RWPE1 (cell line): ENCODE measurements around the gene CNGB1.
"Not testable (repeated sequence)": the region's sequence is repeated elsewhere in the genome, so short reads cannot be mapped to it uniquely, and the experiment has no call there.

Experiments
- CTCF ChIA-PET: fragments of 350-600 bp; sonication (Branson Sonifier 250); formaldehyde crosslinking; extraction: SDS; loops from one replicate; lab custom pipeline; 2021; lab: Yijun Ruan, JAX
- POLR2A ChIA-PET: fragments of 400-600 bp; formaldehyde crosslinking; extraction: SDS; loops from one replicate; lab custom pipeline; 2020; ENCODE audit warnings: antibody characterized with exemption; ENCODE audit not compliant: low non-redundant PET; lab: Yijun Ruan, JAX
- DNase-seq: peaks from one replicate; pipeline ENCODE4 v3.0.0; 2012; ENCODE audit warnings: low spot score
- H3K27ac ChIP-seq: fragments of 450-650 bp; 2 replicates; pipeline ENCODE4 v1.5.1; 2017
- CTCF ChIP-seq: fragments of 450-650 bp; conservative IDR thresholded peaks from 2 replicates; pipeline ENCODE4 v1.5.1; 2017; ENCODE audit warnings: low read depth, mild to moderate bottlenecking

The CNGB1 gene

GRCh38 chr16:57946181-57946801 is 24.6 kb downstream of the CNGB1 start:
- TF ChIP-seq CTCF: no peak
- ChIA-PET POLR2A (no interaction called here), CTCF (interaction anchor here (1.0 kb wide), 1 partner anchor 43 kb away, joined by 3 read pairs; no protein-coding TSS in a partner anchor)
- no peak for DNase-seq
- H3K27ac ChIP-seq: no peak overlapping the region

- ChIA-PET POLR2A (no interaction called here), CTCF (no interaction called here)
- TF ChIP-seq CTCF: peak; percentile 33; the same call in 1 of the 2 replicates
- DNase-seq: no peak
- H3K27ac ChIP-seq: no peak overlapping the region
These were observed 25.2 kb downstream of the CNGB1 start for GRCh38 chr16:57945740-57946138.

GRCh38 chr16:57944970-57945739 is 25.8 kb downstream of the CNGB1 start:
- DNase-seq: no peak
- TF ChIP-seq CTCF: no peak
- POLR2A ChIA-PET: no interaction called here
- no peak overlapping the region for H3K27ac ChIP-seq
- CTCF ChIA-PET: no interaction called here

GRCh38 chr16:57943381-57943780 is 27.5 kb downstream of the CNGB1 start:
- CTCF ChIA-PET, POLR2A ChIA-PET, DNase-seq, H3K27ac ChIP-seq: not testable (repeated sequence)

- POLR2A ChIA-PET, DNase-seq: not testable (repeated sequence)
- H3K27ac ChIP-seq: peak overlapping the region; percentile 94
- CTCF ChIA-PET: interaction anchor here (0.7 kb wide), 2 partner anchors 59 to 837 kb away, joined by 3 read pairs; partner anchors contain the start of gene USB1
These were observed 29.0 kb downstream of the CNGB1 start for GRCh38 chr16:57941901-57942300.

- ChIA-PET CTCF (no interaction called here), POLR2A (no interaction called here)
- peak overlapping the region; percentile 94 for H3K27ac ChIP-seq
- no peak for TF ChIP-seq CTCF
- peak; percentile 41 for DNase-seq
These were observed 29.8 kb downstream of the CNGB1 start for GRCh38 chr16:57941016-57941664.

- no peak for DNase-seq
- ChIA-PET POLR2A (no interaction called here), CTCF (no interaction called here)
- no peak for TF ChIP-seq CTCF
- peak overlapping the region; percentile 94 for H3K27ac ChIP-seq
These were observed 30.5 kb downstream of the CNGB1 start for GRCh38 chr16:57940382-57940966.
